C4-2B (cell line): ENCODE data around the gene ZNF496.
"Not testable (repeated sequence)": the region's sequence is repeated elsewhere in the genome, so short reads cannot be mapped to it uniquely, and the experiment has no call there.

Experiments used
- H3K27ac ChIP-seq: fragments of 450-650 bp; 2 replicates; pipeline ENCODE4 v1.5.1; 2017
- ZFX ChIP-seq: fragments of 450-650 bp; IDR thresholded peaks from 2 replicates; pipeline ENCODE4 v1.6.1; 2017
- TF ChIP-seq, protein P1 (sequence below): fragments of 450-650 bp; conservative IDR thresholded peaks from 2 replicates; pipeline ENCODE4 v1.5.1; 2017; ENCODE audit warnings: mild to moderate bottlenecking

Gene ZNF496

DNA sequence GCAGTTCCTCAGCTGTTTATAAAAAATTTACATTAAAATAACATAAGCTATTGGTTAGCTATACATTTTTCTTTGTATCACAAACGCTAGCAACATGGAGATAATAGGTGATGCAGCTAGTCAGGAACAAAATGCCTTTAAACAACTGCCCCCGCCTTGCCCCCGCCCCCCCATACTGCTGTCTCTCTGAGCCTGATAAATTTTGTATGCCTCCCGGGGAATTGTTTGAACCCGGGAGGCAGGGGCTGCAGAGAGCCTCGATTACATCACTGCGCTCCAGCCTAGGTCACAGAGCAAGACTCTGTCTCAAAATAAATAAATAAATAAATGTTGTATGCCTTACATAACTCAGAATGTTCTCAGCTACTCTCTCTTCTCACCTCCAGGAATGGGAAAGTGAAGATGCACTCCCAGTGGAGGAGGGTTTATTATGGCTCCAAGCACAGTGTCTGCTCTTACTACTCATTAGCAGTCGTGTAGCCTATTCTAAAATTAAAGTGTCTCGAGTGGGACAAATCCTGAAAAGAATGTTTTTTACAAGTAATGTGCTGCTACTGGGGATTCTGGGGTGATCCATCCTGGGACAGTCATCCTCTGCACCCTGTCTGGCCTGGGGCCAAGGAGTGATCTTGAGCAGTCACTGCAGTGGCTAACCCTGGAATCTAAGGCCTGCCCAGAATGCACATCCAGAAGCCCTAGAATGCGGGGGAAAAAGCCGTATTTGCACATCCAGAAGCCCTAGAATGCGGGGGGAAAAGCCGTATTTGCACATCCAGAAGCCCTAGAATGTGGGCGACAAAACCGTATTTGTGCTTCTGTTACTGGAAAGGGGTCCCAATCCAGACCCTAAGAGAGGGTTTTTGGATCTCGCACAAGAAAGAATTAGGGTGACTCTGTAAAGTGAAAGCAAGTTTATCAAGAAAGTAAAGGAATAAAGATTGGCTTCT is 39.4 kb upstream of the ZNF496 start:
- no peak overlapping the region for H3K27ac ChIP-seq
- TF ChIP-seq, protein P1, sequence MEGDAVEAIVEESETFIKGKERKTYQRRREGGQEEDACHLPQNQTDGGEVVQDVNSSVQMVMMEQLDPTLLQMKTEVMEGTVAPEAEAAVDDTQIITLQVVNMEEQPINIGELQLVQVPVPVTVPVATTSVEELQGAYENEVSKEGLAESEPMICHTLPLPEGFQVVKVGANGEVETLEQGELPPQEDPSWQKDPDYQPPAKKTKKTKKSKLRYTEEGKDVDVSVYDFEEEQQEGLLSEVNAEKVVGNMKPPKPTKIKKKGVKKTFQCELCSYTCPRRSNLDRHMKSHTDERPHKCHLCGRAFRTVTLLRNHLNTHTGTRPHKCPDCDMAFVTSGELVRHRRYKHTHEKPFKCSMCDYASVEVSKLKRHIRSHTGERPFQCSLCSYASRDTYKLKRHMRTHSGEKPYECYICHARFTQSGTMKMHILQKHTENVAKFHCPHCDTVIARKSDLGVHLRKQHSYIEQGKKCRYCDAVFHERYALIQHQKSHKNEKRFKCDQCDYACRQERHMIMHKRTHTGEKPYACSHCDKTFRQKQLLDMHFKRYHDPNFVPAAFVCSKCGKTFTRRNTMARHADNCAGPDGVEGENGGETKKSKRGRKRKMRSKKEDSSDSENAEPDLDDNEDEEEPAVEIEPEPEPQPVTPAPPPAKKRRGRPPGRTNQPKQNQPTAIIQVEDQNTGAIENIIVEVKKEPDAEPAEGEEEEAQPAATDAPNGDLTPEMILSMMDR, result no peak
- no peak for TF ChIP-seq ZFX

- TF ChIP-seq, protein P1, result no peak
- no peak for TF ChIP-seq ZFX
Observed at GRCh38 chr1:247368490-247369145, 37.0 kb upstream of the ZNF496 start.

DNA sequence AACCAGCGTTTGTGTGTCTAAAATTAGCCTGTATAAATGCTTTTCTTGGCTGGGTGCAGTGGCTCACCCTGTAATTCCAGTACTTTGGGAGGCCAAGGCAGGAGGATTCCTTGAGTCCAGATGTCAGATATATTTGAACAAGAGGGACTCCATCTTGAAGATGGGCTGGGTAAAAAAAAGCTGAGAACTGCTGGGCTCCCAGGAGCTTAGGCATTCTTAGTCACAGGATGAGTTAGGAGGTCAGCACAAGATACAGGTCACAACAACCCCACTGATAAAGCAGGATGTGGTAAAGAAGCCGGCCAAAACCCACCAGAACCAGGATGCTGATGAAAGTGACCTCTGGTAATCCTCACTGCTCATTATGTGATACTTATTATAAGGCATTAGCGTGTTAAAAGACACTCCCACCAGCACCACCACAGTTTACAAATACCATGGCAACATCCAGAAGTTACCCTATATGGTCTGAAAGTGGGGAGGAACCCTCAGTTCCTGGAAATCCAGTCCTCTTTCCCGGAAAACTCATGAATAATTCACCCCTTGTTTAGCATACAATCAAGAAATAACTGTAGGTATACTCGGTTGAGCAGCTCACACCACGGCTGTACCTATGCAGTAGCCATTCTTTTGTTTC is 36.2 kb upstream of the ZNF496 start:
- H3K27ac ChIP-seq, result no peak overlapping the region
- TF ChIP-seq, protein P1, result no peak
- TF ChIP-seq ZFX, result no peak

More at GRCh38 chr1:247368490-247369145, 37.0 kb upstream of the ZNF496 start:
- H3K27ac ChIP-seq, result no peak overlapping the region

DNA sequence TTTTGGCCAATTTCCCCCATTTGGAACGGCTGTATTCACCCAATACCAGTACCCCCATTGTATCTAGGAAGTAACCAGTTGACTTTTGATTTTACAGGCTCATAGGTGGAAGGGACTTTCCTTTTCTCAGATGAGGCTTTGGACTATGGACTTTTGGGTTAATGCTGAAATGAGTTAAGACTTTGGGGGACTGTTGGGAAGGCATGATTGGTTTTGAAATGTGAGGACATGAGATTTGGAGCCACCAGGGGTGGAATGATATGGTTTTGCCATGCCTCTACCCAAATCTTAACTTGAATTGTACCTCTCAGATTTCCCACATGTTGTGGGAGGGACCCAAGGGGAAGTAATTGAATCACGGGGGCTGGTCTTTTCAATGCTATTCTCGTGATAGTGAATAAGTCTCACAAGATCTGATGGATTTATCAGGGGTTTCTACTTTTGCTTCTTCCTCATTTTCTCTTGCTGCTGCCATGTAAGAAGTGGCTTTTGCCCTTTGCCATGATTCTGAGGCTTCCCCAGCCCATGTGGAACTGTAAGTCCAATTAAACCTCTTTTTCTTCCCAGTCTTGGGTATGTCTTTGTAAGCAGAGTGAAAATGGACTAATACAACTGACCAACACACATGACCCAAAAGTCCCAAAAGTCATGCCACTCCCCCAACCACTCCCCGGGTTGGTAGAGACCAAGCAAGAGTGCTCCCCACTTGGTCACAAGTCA is 35.4 kb upstream of the ZNF496 start:
- TF ChIP-seq, protein P1, result no peak
- no peak for TF ChIP-seq ZFX
- no peak overlapping the region for H3K27ac ChIP-seq

DNA sequence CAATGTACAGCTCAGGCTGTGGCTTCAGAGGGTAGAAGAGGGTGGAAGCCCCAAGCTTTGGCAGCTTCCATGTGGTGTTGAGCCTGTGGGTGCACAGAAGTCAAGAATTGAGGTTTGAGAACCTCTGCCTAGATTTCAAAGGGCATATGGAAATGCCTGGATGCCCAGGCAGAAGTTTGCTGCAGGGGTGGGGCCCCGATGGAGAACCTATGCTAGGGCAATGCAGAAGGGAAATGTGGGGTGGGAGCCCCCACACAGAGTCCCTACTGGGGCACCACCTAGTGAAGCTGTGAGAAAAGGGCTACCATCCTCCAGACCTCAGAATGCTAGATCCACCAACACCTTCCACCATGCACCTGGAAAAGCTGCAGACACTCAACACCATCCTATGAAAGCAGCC is 34.7 kb upstream of the ZNF496 start:
- H3K27ac ChIP-seq, result not testable (repeated sequence)

GRCh38 chr1:247365023-247365422 is 33.4 kb upstream of the ZNF496 start:
- no peak for TF ChIP-seq ZFX
- TF ChIP-seq, protein P1, result no peak

GRCh38 chr1:247363000-247363399 is 31.3 kb upstream of the ZNF496 start:
- not testable (repeated sequence) for H3K27ac ChIP-seq

More at GRCh38 chr1:247365023-247365422, 33.4 kb upstream of the ZNF496 start:
- H3K27ac ChIP-seq, result no peak overlapping the region
